IPS-20b (cell line): ENCODE data around the gene WDR93.

Experiments used
- H3K27ac ChIP-seq: one replicate; pipeline ENCODE4 v1.5.1; 2013; ENCODE audit warnings: low read length
- H3K27me3 ChIP-seq: 2 replicates; pipeline ENCODE4 v1.6.1; 2013; ENCODE audit warnings: mild to moderate bottlenecking, low read length, inconsistent platforms; ENCODE audit not compliant: insufficient read depth
- H3K36me3 ChIP-seq: 2 replicates; pipeline ENCODE4 v1.6.1; 2013; ENCODE audit warnings: low read depth, mild to moderate bottlenecking, inconsistent platforms, low read length, moderate library complexity; ENCODE audit not compliant: insufficient read depth
- H3K4me1 ChIP-seq: 2 replicates; pipeline ENCODE4 v1.6.1; 2013; ENCODE audit warnings: mild to moderate bottlenecking, control low read depth, inconsistent platforms, low read length, moderate library complexity; ENCODE audit not compliant: insufficient read depth
- H3K4me3 ChIP-seq: 2 replicates; pipeline ENCODE4 v1.5.1; 2013; ENCODE audit warnings: mild to moderate bottlenecking, low read length, inconsistent platforms
- H3K9ac ChIP-seq: 2 replicates; pipeline ENCODE4 v1.6.1; 2013; ENCODE audit warnings: low read depth, mild to moderate bottlenecking, inconsistent platforms, low read length, moderate library complexity
- H3K9me3 ChIP-seq: 2 replicates; pipeline ENCODE4 v1.6.1; 2013; ENCODE audit warnings: mild to moderate bottlenecking, low read depth, low read length, inconsistent platforms; ENCODE audit not compliant: insufficient read depth

Gene WDR93

DNA sequence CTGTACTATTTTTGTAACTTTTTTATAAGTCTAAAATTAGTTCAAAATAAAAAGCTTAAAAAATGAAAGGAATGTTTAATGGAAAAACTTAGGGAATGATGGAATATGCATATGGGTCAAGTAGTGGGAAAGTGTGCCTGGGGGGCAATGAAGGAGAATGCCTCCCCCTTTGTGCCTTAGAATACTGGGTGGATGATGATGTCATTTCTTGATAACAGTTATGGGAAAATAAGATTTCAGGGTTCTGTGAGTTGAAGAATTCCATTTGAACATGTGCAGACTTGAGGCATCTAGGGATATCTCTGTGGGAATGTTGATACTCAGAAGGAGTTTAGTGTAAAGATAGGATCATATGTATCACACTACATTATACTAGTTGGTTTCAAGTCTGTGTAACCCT is 13.8 kb downstream of the WDR93 start:
- Histone ChIP-seq H3K4me1 (no peaks in the 10 kb centered on the region), H3K9me3 (no peaks in the 10 kb centered on the region), H3K9ac (no peak overlapping the region), H3K36me3 (no peaks in the 10 kb centered on the region), H3K4me3 (no peak overlapping the region), H3K27ac (no peak overlapping the region), H3K27me3 (no peaks in the 10 kb centered on the region)

DNA sequence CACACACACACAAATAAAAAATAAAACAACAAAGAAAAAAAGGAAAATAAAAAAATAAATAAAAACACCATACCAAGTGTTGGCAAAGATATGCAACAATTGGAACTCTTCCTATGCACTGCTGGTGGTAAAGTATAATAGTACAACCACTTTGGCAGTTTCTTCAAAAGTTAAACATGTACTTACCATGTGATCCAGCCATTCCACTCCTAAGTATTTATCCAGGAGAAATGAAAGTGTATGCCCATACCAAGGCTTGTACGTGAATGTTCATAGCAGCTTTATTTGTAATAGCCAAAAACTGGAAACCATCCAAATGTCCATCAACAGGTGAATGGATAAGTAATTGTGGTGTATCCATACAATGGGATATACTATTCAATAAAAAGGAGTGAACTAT is 17.0 kb downstream of the WDR93 start:
- no peaks in the 10 kb centered on the region for H3K36me3 ChIP-seq
- no peak overlapping the region for H3K27ac ChIP-seq
- H3K9ac ChIP-seq: no peak overlapping the region
- no peak overlapping the region for H3K4me3 ChIP-seq
- H3K9me3 ChIP-seq: no peaks in the 10 kb centered on the region
- H3K27me3 ChIP-seq: no peaks in the 10 kb centered on the region
- no peaks in the 10 kb centered on the region for H3K4me1 ChIP-seq

DNA sequence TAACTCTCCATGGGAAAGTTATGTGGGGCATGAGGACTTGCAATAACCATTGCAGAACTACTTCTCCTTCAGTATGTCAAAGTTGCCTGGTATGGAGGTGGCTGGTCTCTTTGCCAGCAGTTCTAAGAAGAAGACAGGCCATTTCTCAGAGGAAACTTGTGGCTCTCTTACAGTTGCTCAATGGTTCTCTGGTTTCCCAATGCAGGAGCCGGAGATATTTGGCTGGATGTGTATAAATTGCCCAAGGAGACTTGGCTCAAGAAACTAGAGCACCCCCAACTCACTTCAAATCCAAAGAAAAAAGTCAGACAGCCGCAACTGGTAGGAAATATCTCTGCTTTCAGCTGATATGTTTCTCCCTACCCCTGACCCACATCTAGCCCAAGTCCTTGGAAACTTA is 24.2 kb downstream of the WDR93 start:
- H3K4me1 ChIP-seq: no peaks in the 10 kb centered on the region
- H3K9me3 ChIP-seq: no peaks in the 10 kb centered on the region
- no peak overlapping the region for H3K27ac ChIP-seq
- H3K27me3 ChIP-seq: no peaks in the 10 kb centered on the region
- no peak overlapping the region for H3K4me3 ChIP-seq
- no peak overlapping the region for H3K9ac ChIP-seq
- no peaks in the 10 kb centered on the region for H3K36me3 ChIP-seq

DNA sequence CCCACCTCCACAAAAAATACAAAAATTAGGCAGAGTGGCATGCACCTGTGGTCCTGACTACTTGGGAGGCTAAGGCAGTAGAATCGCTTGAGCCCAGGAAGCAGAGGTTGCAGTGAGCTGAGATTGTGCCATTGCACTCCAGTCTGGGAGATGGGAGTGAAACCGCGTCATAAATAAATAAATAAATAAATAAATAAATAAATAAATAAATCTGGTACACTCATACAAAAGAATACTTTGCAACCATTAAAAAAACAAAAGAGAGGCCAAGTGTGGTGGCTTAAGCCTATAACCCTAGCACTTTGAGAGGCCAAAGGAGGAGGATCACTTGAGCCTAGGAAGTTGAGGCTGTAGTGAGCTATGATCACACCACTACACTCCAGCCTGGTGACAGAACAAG is 32.4 kb downstream of the WDR93 start:
- Histone ChIP-seq H3K9ac (no peak overlapping the region), H3K27ac (no peak overlapping the region), H3K9me3 (peaks cover 6% of the 10 kb centered on the region; the same call in 1 of the 2 replicates), H3K27me3 (no peaks in the 10 kb centered on the region), H3K4me1 (no peaks in the 10 kb centered on the region), H3K36me3 (no peaks in the 10 kb centered on the region), H3K4me3 (no peak overlapping the region)

DNA sequence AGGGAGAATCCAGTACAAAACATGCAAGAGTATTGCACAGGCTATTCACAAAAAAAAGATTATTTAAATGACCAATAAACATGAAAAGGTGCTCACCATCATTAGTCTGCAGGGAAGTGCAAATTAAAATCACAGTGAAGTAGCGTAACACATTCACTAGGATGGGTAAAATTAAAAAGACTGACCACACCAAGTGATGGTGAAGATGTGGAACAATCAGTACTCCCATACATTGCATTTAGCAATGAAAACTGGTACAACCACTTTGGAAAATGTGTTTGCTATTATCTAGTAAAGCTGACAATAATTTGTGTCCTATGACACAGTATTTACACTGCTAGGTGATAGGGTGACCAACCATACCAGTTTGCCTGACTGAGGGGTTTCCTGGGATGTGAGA is 34.0 kb downstream of the WDR93 start:
- Histone ChIP-seq H3K9ac (no peak overlapping the region), H3K4me3 (no peak overlapping the region), H3K27ac (no peak overlapping the region), H3K9me3 (peaks cover 6% of the 10 kb centered on the region; the same call in 1 of the 2 replicates), H3K36me3 (no peaks in the 10 kb centered on the region), H3K4me1 (no peaks in the 10 kb centered on the region), H3K27me3 (no peaks in the 10 kb centered on the region)

DNA sequence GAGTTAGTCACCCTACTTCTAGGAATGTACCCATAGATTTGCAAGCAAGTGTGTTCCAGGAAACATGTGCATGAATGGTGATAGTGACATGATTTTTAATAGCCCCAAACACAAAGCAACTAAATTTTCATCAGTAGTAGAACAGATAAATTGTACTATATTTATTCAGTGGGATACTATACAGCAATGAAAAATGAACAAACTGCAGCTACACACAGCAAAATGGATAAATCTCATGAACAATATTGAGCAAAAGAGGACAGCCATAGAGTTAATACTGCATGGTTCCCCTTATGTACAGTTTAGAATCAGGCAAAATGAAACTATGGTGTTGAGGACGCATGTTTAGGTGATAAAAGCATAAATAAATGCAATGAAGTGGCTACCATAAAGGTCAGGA is 34.5 kb downstream of the WDR93 start:
- H3K4me1 ChIP-seq: no peaks in the 10 kb centered on the region
- H3K9me3 ChIP-seq: peaks cover 6% of the 10 kb centered on the region; the same call in 1 of the 2 replicates
- H3K36me3 ChIP-seq: no peaks in the 10 kb centered on the region

DNA sequence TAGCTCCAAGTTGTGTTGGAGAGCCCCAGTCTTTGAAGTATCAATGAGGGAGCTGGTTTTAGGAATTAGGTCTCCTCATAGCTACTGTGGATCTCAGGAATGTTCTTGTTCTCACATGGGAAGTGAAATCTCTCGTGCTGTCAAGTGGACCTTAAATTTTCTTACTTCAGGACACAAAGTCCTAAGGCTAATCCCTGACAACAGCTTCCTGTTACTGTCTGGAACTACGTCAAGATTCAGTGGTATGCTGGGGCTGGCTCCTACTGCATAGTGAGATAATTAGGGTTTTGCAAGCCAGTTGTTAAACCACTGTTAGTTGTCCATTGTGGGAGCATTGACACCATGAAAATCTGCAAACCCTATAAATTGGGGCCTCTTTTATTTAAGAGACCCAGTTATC is 37.6 kb downstream of the WDR93 start:
- Histone ChIP-seq H3K36me3 (no peaks in the 10 kb centered on the region), H3K4me3 (no peak overlapping the region), H3K9ac (no peak overlapping the region), H3K27ac (no peak overlapping the region), H3K9me3 (peaks cover 6% of the 10 kb centered on the region; the same call in 1 of the 2 replicates), H3K4me1 (no peaks in the 10 kb centered on the region), H3K27me3 (no peaks in the 10 kb centered on the region)

More for the DNA sequence above, 34.5 kb downstream of the WDR93 start:
- Histone ChIP-seq H3K4me3 (no peak overlapping the region), H3K27me3 (no peaks in the 10 kb centered on the region), H3K27ac (no peak overlapping the region), H3K9ac (no peak overlapping the region)

DNA sequence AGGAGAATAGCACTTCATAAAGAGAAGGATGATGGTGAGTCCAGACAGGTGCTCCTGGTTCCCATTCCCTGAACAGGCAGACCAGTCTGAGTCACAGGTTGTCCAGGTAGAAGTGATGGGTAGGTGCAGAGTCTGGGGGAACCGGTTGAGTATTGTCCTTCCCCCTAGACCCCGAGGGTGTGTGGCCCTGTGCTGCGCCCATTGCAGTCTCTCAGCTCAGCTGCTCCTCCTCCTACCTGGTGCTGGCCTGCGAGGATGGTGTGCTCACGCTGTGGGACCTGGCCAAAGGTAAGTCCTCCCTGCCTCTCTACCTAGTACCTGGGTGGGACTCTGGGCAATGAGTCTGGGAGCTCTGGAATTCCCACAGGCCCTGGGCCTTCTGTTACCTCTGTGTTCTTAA is 40.7 kb downstream of the WDR93 start:
- Histone ChIP-seq H3K36me3 (no peaks in the 10 kb centered on the region), H3K4me3 (no peak overlapping the region), H3K9ac (no peak overlapping the region), H3K27ac (no peak overlapping the region), H3K9me3 (no peaks in the 10 kb centered on the region), H3K27me3 (peaks cover 4% of the 10 kb centered on the region; the same call in 1 of the 2 replicates), H3K4me1 (no peaks in the 10 kb centered on the region)

DNA sequence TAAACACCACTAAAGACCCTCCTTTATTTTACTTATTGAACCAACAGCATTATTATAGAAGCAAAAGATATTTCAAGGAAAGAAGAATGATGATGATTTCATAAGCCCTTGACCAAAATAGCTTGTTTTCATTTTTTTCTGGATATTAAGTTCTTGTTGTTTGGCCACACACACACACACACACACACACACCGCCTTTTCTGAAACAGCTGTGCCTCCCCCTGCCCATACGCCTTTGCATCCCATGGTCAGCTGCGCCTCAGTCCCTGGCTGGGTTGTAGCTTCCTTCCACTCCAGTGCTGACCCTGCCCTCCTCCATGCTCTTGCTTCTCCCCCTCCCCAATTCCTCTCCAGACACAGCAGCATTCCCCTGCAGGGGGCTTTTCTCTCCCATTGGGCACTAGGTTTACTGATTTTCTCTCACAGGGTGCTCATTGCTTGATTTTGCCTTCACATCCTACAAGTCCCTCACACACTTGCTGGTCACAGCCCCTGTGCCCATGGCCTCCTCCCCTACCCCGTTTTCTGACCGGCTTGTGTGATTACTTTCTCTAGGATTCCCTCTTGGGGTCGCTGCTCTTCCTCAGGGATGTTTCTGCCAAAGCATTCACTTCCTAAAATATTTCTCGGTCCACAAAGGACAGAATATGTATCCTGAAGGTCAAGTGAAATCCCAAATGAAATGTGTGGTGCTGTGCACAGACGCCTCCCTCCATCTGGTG is 42.0 kb downstream of the WDR93 start:
- no peak overlapping the region for H3K27ac ChIP-seq
- no peak overlapping the region for H3K4me3 ChIP-seq
- peaks cover 4% of the 10 kb centered on the region; the same call in 1 of the 2 replicates for H3K27me3 ChIP-seq
- H3K9ac ChIP-seq: no peak overlapping the region
- H3K4me1 ChIP-seq: no peaks in the 10 kb centered on the region
- H3K9me3 ChIP-seq: no peaks in the 10 kb centered on the region
- no peaks in the 10 kb centered on the region for H3K36me3 ChIP-seq

DNA sequence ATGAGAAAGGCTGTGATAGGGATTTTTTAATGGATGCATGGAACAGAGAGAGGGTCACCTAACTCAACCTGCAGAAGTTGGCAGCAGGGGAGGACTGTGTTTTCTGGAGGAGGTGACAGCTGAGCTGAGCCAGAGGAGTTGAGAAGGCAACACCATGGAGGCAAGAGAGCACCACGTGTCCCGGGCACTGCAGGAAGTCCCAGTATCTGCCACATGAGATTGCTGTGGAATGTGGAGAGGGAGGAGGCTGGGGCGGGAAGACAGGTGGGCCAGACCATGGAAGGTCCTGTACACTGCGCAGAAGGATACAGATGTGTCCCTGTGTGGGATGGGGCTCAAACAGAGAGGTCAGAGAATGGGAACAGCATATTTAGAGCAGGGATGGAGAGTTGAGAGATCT is 45.2 kb downstream of the WDR93 start:
- no peak overlapping the region for H3K4me3 ChIP-seq
- H3K36me3 ChIP-seq: no peaks in the 10 kb centered on the region
- H3K9me3 ChIP-seq: no peaks in the 10 kb centered on the region
- no peak overlapping the region for H3K27ac ChIP-seq
- no peak overlapping the region for H3K9ac ChIP-seq
- no peaks in the 10 kb centered on the region for H3K4me1 ChIP-seq
- peaks cover 4% of the 10 kb centered on the region; the same call in 1 of the 2 replicates for H3K27me3 ChIP-seq

DNA sequence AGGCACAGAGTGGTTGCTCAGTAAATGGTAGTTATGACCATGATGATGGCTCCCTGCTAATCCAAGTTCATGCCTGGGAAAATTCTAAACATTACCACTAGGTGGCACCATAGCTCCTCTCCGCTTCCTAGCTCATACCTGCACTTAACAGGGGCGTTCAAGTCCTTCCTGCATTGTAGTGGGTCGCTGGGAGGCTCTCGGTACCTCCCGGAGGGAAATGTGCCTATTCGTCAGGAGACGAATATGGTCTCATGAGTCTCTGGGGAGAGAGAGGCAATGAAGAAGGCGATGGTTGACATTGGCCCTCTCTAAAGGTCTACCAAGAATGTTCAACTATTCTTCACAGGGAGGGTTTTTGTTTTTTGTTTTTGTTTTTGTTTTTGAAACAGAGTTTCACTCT is 49.5 kb downstream of the WDR93 start:
- H3K9ac ChIP-seq: no peak overlapping the region
- no peak overlapping the region for H3K4me3 ChIP-seq
- peaks cover 25% of the 10 kb centered on the region for H3K27me3 ChIP-seq

DNA sequence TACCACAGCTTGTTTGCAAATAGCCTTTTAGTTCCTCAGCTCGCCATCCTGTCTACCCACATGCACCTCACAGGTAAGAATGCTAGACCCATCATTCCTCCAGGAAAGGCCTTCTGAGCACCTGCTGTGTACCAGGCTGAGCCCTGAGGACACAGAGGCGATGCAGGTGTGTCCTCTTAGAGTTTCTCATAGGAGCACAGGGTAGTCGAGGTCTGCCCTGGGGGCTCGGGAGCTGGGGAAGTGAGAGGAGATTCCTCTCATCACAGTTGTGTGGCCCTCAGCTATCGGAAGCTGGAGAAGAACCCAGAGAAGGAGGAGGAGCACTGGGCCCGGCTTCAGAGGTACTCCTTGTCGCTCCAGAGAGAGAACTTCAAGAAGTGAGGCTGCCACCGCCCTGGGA is 52.4 kb downstream of the WDR93 start:
- Histone ChIP-seq H3K27ac (no peak overlapping the region), H3K36me3 (no peaks in the 10 kb centered on the region), H3K9ac (no peak overlapping the region)

More for the DNA sequence above, 49.5 kb downstream of the WDR93 start:
- H3K27ac ChIP-seq: no peak overlapping the region
- H3K9me3 ChIP-seq: no peaks in the 10 kb centered on the region
- no peaks in the 10 kb centered on the region for H3K36me3 ChIP-seq
- no peaks in the 10 kb centered on the region for H3K4me1 ChIP-seq

More for the DNA sequence above, 52.4 kb downstream of the WDR93 start:
- no peaks in the 10 kb centered on the region for H3K9me3 ChIP-seq
- H3K4me1 ChIP-seq: peaks cover 3% of the 10 kb centered on the region; the same call in 1 of the 2 replicates
- peaks cover 54% of the 10 kb centered on the region for H3K27me3 ChIP-seq
- H3K4me3 ChIP-seq: no peak overlapping the region
